Activated CD8-positive, alpha-beta memory T cell treated with anti-CD3 and anti-CD28 coated beads, Interleukin-2, amount 50 U/mL, for 1 hour (primary cell): Measurements from ENCODE around the gene LCE1A.
A peak's percentile ranks its signal among the peaks of the same experiment; 100 is the strongest.

Experiments used
- DNase-seq: peaks from one replicate; pipeline ENCODE4 v3.0.0-alpha.2; 2020; ENCODE audit errors: extremely low read depth

LCE1A gene, protein sequence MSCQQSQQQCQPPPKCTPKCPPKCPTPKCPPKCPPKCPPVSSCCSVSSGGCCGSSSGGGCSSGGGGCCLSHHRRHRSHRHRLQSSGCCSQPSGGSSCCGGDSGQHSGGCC

DNA sequence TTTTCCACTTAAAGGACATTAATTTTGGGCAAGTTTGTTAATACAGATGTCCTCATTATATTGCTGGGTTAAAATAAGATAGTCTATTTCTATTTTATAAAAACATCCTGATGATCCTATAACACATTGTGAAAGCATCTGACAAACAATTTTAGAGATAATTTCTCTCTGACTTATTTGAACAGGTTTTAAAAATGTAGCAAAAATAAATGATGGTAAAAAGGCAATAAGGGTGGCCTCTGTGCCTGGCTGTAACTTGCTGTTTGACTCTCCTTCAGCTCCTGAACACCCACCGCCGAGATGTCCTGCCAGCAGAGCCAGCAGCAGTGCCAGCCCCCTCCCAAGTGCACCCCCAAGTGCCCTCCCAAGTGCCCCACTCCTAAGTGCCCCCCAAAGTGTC lies at the start of gene LCE1A:
LCE1A (plus strand) TSS at position 301 of the 400 bp plus-strand sequence; CDS start at position 301, 0 bp downstream.
- DNase-seq = no peak

DNA sequence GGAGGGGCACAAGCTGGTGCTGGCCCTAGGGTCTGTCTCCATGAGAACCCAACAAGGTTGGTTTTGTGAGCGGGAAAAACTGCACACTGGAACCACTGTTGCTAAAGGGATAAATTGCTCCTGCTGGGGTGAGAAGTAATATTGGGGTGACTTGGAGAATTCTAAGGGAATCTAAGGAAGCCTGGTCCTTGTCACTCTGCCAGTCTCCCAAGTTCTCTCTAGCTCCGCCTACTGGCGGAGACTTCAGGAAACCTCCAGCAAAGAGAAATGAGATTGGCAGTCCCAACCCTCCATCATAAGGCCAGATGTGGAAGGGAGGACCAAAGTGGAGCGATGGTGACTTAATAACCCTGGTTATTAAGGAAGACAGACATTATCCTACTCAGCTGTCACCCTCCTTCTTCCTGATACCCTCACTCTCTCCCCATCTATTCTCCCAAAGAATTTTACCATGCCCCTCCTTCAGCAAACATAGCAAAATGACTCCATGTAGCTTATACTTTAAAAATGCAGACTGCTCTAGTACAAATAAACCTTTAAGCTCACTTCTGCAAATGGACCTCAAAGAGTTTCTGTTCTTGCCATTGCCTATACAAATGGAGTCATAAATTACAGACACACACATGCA lies 49.6 kb upstream of the LCE1A start:
- no peak for DNase-seq

DNA sequence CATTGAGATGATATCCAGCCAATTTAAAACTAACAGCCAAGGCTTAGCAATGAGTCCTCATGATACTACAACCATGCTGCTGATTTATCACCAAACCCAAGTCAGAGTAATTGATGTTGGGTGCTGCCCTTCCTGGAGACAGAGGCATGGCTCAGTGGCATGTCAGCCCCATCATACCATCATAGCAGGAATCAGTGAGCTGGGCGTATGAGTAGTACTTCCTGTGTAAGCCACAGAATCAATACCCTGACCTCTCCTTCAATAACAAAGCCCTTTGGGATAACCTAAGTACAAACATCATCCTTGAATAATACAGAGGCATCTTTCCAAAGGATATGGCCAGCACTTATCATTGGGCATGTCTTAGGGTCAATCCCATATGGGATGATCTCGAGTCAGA lies 44.2 kb upstream of the LCE1A start:
- DNase-seq = no peak

DNA sequence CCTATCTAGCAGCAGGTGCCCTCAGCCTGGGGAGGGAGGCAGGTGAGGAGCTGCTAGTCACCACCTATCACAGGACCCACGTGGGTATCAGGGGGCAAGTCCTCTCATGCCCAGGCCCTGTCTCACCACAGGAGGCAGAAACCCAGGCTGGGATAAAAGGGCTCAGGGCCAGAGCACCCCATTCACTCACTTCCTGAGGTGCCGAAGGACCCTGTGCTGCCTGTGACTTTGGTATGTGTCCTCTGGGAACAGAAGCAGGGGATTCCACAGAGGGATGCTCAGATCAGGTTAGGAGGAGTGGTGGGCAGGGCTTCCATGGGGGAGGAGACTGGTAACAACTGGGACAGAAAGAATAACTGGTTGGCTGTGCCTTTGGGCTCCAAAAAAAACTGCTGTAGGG lies 41.2 kb upstream of the LCE1A start, which contains the start of gene LCE1E:
LCE1E (plus strand) TSS at position 181 of the 400 bp plus-strand sequence. CDS start 1,043 bp downstream, outside the sequence.
- DNase-seq = no peak

DNA sequence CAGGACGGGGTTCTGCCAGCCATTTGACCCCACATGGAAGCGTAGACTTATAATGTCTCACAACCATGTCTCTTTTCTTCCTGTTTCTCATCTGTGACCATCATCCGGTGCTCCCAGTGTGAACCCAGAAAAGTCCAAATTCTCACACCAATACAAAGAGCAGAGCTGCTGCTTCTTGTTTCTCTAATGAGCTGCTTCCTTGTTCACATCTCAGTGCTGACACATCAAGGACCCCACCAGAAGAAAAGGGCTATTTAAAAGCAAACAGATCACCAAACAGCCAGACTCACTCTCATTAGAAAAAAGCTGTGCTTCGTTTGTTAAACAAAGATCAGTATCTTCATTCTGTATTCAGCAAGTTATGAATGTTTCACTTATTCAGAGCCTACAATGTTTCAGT lies 31.6 kb upstream of the LCE1A start:
- DNase-seq = no peak

DNA sequence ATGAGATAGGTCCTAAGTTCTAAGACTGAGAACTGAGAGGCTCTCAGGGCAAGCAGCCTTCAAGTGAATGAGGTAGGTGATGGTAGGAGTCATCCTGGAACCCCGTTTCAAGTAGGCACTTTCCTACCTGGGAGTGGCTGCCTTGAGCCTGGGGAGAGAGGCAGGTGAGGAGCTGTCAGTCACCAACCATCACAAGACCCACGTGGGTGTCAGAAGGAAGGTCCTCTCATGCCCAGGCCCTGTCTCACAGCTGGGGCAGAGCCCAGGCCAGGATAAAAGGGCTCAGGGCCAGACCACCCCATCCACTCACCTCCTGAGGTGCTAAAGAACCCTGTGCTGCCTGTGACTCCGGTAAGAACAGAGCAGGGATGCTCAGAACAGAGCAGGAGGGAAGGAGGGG lies 30.9 kb upstream of the LCE1A start, which contains the start of gene LCE1D:
LCE1D (plus strand) TSS at position 301 of the 400 bp plus-strand sequence. CDS start 1,074 bp downstream, outside the sequence.
- no peak for DNase-seq

DNA sequence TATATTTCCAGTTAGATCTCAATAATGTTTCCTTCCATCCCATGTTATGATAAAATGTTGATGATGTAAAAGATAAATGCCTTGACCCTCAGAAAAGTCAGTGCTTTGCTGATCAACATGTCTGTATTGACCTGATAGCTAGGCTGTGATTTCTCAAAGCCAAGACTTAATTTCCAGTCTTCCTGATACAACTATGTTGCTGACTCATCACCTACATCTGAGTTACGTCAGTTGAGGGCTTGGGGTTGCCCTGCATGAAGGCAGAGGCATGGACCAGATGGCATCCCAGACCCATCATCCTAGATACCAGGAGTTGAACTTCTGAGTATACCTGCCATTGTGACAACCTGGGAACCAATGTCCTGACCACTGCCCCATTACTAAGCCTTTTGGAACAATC lies 25.9 kb upstream of the LCE1A start:
- DNase-seq = no peak

DNA sequence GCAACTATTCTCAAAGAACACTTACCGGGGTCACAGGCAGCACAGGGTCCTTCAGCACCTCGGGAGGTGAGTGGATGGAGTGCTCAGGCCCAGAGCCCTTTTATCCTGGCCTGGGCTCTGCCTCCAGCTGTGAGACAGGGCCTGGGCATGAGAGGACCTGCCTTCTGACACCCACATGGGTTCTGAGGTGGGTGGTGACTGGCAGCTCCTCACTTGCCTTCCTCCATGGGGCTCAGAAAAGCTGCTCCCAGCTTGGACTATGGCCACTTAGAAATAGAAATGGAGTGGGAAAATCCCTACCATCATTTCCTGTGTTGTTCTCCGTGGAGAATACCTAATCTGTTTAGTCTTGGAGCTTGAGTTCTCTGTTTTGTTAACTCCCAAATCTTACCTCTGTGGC lies 20.7 kb upstream of the LCE1A start, which contains the start of gene LCE1C:
LCE1C (minus strand) TSS at position 76 of the 400 bp plus-strand sequence. CDS start 1,173 bp downstream, outside the sequence.
- DNase-seq = no peak

DNA sequence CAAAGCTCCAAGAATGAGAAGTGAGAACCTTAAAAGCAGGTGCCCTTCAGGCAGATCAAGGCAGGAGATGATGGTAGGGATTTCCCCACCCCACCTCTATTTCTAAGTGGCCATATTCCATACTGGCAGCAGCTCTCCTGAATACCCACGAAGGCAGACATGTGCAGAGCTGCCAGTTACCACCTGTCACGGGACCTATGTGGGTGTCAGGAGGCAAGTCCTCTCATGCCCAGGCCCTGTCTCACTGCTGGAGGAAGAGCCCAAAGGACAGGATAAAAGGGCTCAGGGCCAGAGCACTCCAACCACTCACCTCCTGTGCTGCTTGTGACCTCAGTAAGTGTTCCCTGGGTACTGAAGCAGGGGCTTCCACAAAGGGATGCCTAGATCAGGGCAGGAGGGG lies 16.2 kb upstream of the LCE1A start:
- DNase-seq = no peak

DNA sequence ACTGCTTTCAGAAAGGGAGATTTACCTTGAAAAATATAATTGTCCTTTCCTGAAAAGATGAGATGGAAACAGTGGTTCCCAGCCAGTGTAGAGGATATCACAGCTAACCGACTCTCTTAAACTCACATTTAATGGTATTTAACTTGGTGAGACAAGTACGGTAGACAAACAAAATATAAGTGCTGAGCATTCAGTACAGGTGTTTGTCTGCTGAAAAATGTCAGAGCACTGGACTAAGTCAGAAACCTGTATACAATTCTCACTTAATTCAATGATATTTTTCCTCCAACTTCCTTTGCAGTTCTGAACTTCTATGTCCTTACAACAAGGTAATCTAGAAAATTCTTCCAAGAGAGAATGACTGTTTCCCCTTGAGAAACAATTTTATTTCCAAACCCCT lies 15.6 kb upstream of the LCE1A start, which contains the start of gene LCE1B:
LCE1B (plus strand) TSS at position 301 of the 400 bp plus-strand sequence. CDS start 476 bp downstream, outside the sequence.
- no peak for DNase-seq

DNA sequence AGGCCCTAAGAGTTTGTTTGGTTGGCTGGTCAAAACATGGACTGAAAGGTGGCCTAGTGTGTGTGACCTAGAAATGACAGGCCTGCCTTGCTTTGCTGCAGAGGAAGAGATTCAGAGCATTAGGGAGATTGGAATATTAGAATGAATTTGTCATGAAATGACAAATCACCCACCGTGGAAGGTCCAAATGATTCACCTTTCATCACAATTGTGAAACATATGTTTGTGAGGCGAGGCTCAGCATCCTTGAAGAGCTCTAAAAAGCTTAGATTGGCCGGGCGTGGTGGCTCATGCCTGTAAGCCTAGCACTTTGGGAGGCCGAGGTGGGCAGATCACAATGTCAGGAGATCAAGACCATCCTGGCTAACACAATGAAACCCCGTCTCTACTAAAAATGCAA lies 10.0 kb upstream of the LCE1A start:
- DNase-seq = no peak

DNA sequence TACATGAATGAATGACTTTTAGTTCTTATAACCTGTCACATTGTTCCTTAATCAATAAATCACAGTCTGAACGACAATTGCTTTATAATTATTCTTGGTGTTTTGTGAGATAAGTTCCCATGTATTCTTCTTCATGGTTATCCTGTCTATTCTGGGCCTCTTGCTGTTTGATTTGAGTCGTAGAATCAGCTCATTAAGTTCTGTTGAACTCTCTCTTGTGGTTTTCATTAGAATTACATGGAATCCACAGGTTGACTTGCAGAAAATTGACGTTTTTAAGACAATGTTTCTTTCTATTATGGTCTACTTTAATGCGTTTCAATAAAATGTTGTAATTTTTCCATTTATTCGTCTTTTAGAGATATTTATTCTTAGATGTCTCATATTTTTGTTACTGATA lies 4.0 kb upstream of the LCE1A start:
- no peak for DNase-seq

DNA sequence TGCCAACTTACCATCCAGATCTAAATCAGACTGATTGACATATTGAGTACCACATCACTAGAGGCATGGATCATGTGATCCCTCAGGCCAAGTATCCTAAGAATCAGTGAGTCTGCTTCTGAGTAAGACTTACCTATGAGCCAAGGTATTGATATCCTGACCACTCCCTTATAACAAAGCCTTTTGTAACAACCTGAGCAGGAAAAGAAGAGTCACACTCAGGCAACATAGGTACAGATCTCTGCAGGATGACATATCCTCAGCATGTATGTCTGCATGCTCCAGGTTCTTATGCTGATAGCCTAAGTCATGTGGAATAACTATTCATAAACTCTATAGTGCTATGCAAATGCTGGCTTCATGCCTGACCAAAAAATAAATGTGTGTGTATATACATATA lies 2.3 kb upstream of the LCE1A start:
- DNase-seq = no peak

DNA sequence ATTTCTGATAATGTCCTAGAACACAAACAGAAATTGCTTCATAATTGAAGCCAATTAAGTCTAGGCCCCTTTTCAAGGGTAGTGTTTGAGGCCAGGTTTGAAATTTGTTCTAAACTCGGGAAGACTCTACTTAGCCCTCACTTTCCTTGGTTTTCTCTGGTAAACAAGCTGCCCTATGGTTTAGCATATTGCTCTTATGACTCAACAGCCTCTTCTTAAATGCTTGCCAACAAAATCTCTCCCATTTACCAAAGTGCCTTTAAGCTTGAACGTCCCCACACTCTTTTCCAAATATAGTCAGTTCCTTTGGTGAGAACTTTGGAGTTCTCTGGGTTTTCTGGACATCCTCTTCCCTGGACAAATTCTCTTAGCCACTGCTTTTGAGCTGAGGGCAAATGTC lies 9.6 kb downstream of the LCE1A start:
- DNase-seq = no peak

DNA sequence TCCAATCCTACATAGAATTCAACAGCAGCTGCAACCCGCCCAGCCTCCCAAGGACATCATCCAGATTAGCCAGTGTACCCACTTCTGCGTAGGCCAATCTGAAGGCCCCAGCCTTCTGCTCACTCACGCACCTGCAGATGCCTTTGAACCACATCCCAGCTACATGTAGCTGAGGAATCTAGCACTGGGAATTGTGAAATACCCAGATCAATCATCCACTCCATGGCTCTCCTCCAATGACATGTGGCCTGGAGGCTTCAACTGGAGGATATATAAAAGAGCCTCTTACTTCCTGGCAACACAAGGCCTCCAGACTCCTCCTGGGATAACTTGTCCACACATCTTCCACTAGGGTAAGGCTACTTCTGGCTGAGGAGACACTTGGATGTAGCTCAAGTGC lies 15.3 kb downstream of the LCE1A start, which contains the start of gene LCE6A:
LCE6A (plus strand) TSS at position 301 of the 400 bp plus-strand sequence. CDS start 665 bp downstream, outside the sequence.
- DNase-seq = no peak

DNA sequence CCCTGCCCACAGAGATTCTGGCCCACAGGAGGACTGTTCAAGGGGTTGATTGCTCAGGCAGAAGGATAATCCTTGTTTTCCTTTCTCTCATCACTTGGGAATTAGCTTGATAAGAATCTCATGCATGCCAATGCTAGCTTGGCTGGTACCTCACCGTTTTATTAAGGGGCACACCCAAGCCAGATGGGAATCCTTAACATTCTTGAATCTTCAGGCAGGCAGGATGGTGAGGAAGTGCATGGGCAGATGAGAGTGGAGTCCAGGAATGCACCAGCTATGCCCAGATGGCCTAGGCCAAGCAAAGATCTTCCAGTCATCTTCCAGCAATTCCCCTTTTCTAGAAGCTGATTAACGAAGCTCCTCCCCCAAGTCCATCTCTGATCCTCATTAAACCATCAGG lies 28.4 kb downstream of the LCE1A start:
- DNase-seq = no peak

DNA sequence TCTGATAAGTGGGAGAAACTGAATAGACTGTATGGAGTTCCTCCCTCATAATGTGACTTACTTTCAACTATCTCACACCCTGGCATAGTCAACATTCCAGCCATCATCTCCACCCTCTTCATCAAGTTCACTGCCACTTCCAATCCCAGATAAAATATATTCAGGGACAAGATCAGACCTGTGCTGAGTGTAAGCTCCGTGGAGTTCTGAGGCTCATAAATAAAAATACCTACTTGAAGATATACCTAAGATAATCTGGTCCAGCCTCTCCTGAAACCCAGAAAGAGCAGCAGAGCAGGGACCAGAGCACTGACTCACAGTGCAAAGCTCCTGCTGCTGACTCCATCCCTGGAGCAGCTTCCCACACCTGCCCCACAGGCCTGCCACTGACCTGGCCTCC lies 30.8 kb downstream of the LCE1A start:
- DNase-seq = no peak

DNA sequence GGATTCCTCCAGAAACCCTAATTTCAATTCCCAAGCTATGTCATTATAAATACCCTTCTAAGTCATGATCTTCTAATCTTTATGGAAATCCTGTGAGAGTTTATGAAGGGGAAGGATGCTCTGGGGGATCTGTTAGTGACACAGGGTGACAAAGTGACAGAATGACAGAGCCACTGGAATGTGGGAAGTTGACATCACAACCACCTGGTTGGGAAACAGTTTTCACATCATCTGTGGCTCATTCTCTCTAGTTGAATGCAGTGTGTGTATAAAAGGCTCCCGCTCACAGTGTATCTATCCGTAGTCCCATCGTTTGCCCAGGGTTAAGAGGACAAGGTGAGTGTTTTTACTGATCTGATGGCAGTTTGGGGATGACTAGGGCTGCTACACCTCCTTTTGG lies 32.4 kb downstream of the LCE1A start, which contains the start of gene LCE7A:
LCE7A (plus strand) TSS at position 301 of the 400 bp plus-strand sequence. CDS start 702 bp downstream, outside the sequence.
- no peak for DNase-seq

DNA sequence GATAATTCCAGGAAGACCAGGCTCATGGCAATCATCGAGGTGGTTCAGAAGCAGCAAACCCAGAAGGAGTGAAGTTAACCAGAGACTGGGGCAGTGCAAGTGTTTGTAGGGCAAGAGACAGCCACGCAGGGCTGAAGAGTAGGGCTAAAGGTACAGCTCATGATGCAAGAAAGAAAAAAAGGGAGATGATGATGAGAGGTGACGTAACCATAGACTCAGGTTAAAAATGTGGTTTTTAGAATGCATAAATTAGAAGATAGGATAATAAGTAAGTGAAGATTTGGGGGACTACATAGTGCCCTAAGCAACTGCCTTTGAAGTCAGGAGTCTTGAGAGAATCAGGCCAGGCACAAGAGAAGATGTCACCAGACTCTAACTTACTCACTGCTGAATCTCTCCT lies 32.9 kb downstream of the LCE1A start:
- no peak for DNase-seq

DNA sequence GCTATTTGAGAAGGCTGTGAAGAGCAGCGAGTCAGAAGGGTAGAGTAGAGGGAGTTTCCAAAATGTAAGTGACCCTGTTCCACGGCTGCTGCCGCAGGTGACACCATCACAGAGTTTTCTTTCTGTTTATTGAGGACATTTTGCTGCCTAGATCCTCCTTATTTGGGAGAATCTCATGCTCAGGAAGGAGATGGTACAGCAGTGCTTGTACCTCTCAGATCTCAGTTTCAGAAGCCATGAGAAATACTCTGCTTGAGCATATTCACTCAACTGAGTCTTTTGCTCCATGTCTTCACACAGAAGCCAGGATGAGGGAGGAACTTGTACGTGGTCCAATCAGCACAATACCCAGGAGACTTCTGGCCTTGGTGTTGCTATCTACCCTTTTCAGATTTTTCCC lies 34.1 kb downstream of the LCE1A start:
- no peak for DNase-seq

DNA sequence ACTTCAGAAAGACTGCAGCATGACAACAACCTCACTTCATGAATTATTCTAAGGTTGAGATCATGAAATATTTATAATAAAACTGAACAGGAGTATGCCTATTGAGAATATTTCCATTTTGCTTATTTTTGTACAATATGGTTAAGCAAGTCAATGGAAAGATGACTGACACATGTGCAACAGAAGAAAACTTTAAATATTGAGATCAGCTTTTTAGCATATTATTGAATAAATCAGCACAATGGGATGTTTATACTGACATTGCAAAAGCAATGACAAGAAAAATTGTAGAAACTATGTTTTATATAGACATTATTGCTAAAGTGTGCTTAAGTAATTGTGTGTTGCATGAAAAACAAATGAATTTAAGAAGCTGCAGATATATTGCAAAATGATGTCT lies 37.2 kb downstream of the LCE1A start:
- DNase-seq = no peak

DNA sequence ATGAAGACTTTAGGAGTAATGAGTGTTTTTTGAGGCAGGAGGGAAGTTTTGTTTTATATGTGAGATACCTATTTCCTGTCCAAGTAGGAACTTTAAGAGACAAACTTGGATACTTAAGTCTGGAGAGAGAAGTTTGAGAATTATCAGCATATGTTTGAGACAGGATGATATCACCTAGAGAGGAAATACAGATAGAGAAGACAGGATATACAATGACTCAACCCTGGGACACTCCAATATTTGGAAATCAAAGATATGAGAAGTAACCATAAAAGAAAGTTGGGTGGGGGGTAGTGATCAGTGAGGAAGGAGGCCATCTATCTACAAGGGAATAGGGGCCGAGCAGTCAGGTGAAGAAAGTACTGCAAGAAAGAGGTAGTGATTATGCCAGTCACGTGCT lies 39.0 kb downstream of the LCE1A start:
- DNase-seq = no peak

DNA sequence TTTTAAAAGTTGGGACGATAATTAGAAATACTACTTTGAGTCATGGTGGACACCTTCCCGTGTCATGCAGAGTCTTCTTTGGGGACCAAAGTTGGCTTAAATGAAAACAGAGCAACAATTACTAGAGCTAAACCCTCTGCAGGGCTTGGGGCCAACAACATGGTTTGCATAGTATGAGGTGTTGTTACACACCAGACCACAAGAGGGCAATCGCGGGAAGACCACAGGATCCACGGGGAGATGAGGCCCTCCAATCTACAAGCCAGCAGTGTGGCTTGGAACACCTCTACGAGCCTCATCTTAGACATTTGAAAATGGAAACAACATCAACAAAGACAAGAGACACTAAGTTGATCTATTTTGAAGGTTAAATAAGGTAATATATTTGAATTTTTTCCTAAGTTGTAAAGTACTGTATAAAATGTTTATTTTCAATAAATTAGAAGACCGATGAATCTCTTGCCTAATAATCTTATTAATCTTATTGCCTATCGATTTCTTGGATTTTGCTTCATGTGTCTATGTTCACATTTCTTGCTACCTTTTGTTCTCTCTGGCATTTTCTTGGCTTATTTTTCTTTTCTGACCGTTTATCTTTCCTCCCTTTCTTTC lies 42.6 kb downstream of the LCE1A start:
- DNase-seq = peak; percentile 16
